Measurements from ENCODE around the gene NEO1. TPM values are rescaled to one million over a fixed set of nuclear protein-coding genes. Genes with fewer than 3 reads are reported as not detected.

Gene NEO1
- total RNA-seq, 1 experiment from 2014 or later = 41.8 TPM

DNA sequence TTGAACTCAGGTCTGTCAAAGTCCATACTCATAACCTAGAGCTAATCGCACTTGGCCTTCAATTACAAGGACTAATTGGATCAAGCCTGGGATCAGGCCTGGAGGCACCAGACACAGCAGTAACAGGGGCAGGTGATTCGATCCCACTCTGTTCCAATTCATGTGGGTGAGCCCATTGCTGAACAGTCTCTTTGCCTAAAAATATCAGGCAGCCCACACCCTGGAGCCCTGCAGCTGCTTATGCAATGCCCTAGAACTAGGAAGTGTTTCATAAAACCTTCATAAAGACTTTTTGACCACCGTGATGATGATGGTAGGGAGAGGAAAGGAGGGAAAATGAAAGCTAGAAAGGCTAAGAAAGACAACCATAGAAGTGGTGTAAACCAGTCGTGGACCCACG is 47.8 kb upstream of the NEO1 start:
- no peak overlapping the region for H2BK12ac ChIP-seq (ENCODE audit: insufficient read length, low read depth, low read length)
- H2BK20ac ChIP-seq (ENCODE audit: low read depth, low read length, poor library complexity, severe bottlenecking) = no peak overlapping the region
- H3K9me3 ChIP-seq (ENCODE audit: control insufficient read depth, low read depth, low read length) = no peaks in the 10 kb centered on the region
- no peak overlapping the region for H2BK5ac ChIP-seq (ENCODE audit: insufficient read length, low read length)
- Mint-ChIP-seq H3K4me1 (peaks cover 10 to 11% of the 10 kb centered on the region in 2 experiments), H3K36me3 (ENCODE audit: insufficient read depth in 1 of 3, low read depth in 3 of 3) (no peaks in the 10 kb centered on the region), H3K9me3 (no peaks in the 10 kb centered on the region), H3K27me3 (ENCODE audit: low read depth) (peaks cover 2% of the 10 kb centered on the region; the same call in 1 of the 2 replicates), H3K4me3 (no peak overlapping the region), H3K27ac (no peak overlapping the region)
- H3K9ac ChIP-seq (ENCODE audit: extremely low read depth, insufficient read length, low read length) = no peak overlapping the region
- no peaks in the 10 kb centered on the region for H3K4me1 ChIP-seq (ENCODE audit: insufficient read depth, low read length)
- H3K27ac ChIP-seq (ENCODE audit: insufficient read length, low read depth, low read length) = no peak overlapping the region
- H3K4ac ChIP-seq (ENCODE audit: low read depth, low read length) = no peak overlapping the region
- H4K91ac ChIP-seq (ENCODE audit: insufficient read length, low read depth, low read length) = no peak overlapping the region
- no peaks in the 10 kb centered on the region for H3K23me2 ChIP-seq (ENCODE audit: insufficient read length, low read depth, low read length, poor library complexity, severe bottlenecking)
- H3K14ac ChIP-seq (ENCODE audit: insufficient read depth, low read length) = no peak overlapping the region
- no peak overlapping the region for H3K56ac ChIP-seq (ENCODE audit: insufficient read length, low read depth, low read length)
- no peak overlapping the region for H2AFZ ChIP-seq (ENCODE audit: low read length)
- WGBS (ENCODE audit: extremely low coverage, insufficient read length, low lambda C conversion rate) = no CpG with 5 or more reads among the region's 5 CpGs
- no peak overlapping the region for H3K4me2 ChIP-seq (ENCODE audit: insufficient read depth, insufficient read length, low read length)
- no peak overlapping the region for H3K23ac ChIP-seq (ENCODE audit: insufficient read length, low read depth, low read length)
- no peak overlapping the region for H3T11ph ChIP-seq (ENCODE audit: low read length)
- H3K79me2 ChIP-seq (ENCODE audit: insufficient read depth, low read length) = no peaks in the 10 kb centered on the region
- H2AK5ac ChIP-seq (ENCODE audit: insufficient read length, low read length) = no peak overlapping the region
- TF ChIP-seq, protein P1, sequence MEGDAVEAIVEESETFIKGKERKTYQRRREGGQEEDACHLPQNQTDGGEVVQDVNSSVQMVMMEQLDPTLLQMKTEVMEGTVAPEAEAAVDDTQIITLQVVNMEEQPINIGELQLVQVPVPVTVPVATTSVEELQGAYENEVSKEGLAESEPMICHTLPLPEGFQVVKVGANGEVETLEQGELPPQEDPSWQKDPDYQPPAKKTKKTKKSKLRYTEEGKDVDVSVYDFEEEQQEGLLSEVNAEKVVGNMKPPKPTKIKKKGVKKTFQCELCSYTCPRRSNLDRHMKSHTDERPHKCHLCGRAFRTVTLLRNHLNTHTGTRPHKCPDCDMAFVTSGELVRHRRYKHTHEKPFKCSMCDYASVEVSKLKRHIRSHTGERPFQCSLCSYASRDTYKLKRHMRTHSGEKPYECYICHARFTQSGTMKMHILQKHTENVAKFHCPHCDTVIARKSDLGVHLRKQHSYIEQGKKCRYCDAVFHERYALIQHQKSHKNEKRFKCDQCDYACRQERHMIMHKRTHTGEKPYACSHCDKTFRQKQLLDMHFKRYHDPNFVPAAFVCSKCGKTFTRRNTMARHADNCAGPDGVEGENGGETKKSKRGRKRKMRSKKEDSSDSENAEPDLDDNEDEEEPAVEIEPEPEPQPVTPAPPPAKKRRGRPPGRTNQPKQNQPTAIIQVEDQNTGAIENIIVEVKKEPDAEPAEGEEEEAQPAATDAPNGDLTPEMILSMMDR (conservative IDR thresholded peaks at IDR 0.05) = no peak
- no peak overlapping the region for H4K5ac ChIP-seq (ENCODE audit: insufficient read length, low read depth, low read length)
- no peak overlapping the region for H2BK15ac ChIP-seq (ENCODE audit: low read depth, low read length)
- H4K8ac ChIP-seq (replicated peaks; ENCODE audit: insufficient read length, low read depth, low read length) = no peak overlapping the region
- peak; percentile 11 for DNase-seq
- H3K27me3 ChIP-seq (ENCODE audit: insufficient read depth, low read length) = no peaks in the 10 kb centered on the region
- no peak overlapping the region for H2BK120ac ChIP-seq (ENCODE audit: low read depth, low read length, poor library complexity, severe bottlenecking)
- no peaks in the 10 kb centered on the region for H3K79me1 ChIP-seq (ENCODE audit: insufficient read depth, low read depth, low read length, poor library complexity, severe bottlenecking)
- no peak overlapping the region for H3K18ac ChIP-seq (ENCODE audit: insufficient read length, low read depth, low read length)
- H4K20me1 ChIP-seq (ENCODE audit: control insufficient read depth, insufficient read depth, insufficient read length) = no peaks in the 10 kb centered on the region

Data from H9 (cell line).